ENCODE results near the gene COL18A1.

Gene COL18A1

GRCh38 chr21:45455674-45456583, 51.0 kb downstream of the COL18A1 start:
- DNase-seq (ENCODE audit: low spot score) = no peak

GRCh38 chr21:45456584-45457160, 51.7 kb downstream of the COL18A1 start:
- DNase-seq (ENCODE audit: low spot score) = no peak

GRCh38 chr21:45457161-45457831, 52.3 kb downstream of the COL18A1 start:
- no peak for DNase-seq (ENCODE audit: low spot score)

- no peak for DNase-seq (ENCODE audit: low spot score)
These were observed 52.8 kb downstream of the COL18A1 start for GRCh38 chr21:45457832-45458172.

- no peak for DNase-seq (ENCODE audit: low spot score)
These were observed 53.6 kb downstream of the COL18A1 start for GRCh38 chr21:45458281-45459170.

- no peak for DNase-seq (ENCODE audit: low spot score)
These were observed 54.4 kb downstream of the COL18A1 start for GRCh38 chr21:45459171-45460010.

- DNase-seq (ENCODE audit: low spot score) = no peak
These were observed 55.1 kb downstream of the COL18A1 start for GRCh38 chr21:45460011-45460565.

- no peak for DNase-seq (ENCODE audit: low spot score)
These were observed 55.8 kb downstream of the COL18A1 start for GRCh38 chr21:45460611-45461368.

GRCh38 chr21:45461369-45461750, 56.4 kb downstream of the COL18A1 start:
- DNase-seq (ENCODE audit: low spot score) = no peak

- no peak for DNase-seq (ENCODE audit: low spot score)
These were observed 56.9 kb downstream of the COL18A1 start for GRCh38 chr21:45461806-45462341.

- no peak for DNase-seq (ENCODE audit: low spot score)
These were observed 58.9 kb downstream of the COL18A1 start for GRCh38 chr21:45463871-45464270.

- DNase-seq (ENCODE audit: low spot score) = no peak
These were observed 59.3 kb downstream of the COL18A1 start for GRCh38 chr21:45464309-45464708.

GRCh38 chr21:45465105-45465504, 60.1 kb downstream of the COL18A1 start:
- DNase-seq (ENCODE audit: low spot score) = no peak

- DNase-seq (ENCODE audit: low spot score) = no peak
These were observed 60.8 kb downstream of the COL18A1 start for GRCh38 chr21:45465611-45466329.

- peak; percentile 77 for DNase-seq (ENCODE audit: low spot score)
These were observed 61.6 kb downstream of the COL18A1 start for GRCh38 chr21:45466330-45467220.

GRCh38 chr21:45467221-45467779, 62.3 kb downstream of the COL18A1 start:
- DNase-seq (ENCODE audit: low spot score) = no peak
